ENCODE data around the gene ZNF672.
A peak's percentile ranks its signal among the peaks of the same experiment; 100 is the strongest.
"Not testable (repeated sequence)": the region's sequence is repeated elsewhere in the genome, so short reads cannot be mapped to it uniquely, and the experiment has no call there.

The ZNF672 gene

DNA sequence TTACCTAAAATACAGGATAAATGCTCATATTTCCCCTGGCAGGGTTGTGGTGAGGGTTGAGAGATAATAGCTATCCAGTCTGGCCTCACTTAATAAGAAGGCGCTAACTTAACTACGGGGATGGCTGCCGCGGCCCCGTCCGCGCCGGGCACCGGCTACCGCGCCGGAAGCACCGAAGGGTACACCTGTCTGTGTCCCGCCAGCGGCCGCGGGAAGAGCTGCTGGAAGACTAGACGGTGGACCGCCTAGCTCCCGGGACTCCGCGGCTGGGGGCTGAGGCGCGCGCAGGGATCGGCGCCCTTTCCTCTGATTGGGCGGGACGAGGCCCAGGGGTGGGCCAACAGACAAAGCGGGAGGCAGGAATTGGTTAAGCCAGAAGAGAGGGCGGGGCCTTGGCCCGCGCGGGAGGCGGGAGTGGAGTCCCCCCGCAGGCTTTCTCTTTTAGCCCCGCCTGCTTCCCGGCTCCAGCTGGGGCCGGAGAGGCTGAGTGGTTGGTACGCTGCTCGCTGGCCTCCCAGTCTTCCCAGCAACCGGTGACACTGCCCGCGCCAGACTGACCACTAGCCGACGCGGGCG is at the start of gene ZNF672:
Gene ZNF672, plus strand, starts transcription at position 444 of the 576 bp plus-strand sequence. CDS start 9,051 bp downstream, outside the sequence.
- TF ChIP-seq, protein P1, sequence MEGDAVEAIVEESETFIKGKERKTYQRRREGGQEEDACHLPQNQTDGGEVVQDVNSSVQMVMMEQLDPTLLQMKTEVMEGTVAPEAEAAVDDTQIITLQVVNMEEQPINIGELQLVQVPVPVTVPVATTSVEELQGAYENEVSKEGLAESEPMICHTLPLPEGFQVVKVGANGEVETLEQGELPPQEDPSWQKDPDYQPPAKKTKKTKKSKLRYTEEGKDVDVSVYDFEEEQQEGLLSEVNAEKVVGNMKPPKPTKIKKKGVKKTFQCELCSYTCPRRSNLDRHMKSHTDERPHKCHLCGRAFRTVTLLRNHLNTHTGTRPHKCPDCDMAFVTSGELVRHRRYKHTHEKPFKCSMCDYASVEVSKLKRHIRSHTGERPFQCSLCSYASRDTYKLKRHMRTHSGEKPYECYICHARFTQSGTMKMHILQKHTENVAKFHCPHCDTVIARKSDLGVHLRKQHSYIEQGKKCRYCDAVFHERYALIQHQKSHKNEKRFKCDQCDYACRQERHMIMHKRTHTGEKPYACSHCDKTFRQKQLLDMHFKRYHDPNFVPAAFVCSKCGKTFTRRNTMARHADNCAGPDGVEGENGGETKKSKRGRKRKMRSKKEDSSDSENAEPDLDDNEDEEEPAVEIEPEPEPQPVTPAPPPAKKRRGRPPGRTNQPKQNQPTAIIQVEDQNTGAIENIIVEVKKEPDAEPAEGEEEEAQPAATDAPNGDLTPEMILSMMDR (IDR thresholded peaks at IDR 0.05; ENCODE audit: low read depth, low read length, missing control alignments), result no peak
- peak within 1 kb of the TSS; percentile 77 for H3K4me3 ChIP-seq (ENCODE audit: low read depth, low read length)
- DNase-seq (ENCODE audit: low read depth), result peak; percentile 93
- in situ Hi-C loops (cut with HindIII; ENCODE audit: low sequenced_read_pairs), result no loop called here

DNA sequence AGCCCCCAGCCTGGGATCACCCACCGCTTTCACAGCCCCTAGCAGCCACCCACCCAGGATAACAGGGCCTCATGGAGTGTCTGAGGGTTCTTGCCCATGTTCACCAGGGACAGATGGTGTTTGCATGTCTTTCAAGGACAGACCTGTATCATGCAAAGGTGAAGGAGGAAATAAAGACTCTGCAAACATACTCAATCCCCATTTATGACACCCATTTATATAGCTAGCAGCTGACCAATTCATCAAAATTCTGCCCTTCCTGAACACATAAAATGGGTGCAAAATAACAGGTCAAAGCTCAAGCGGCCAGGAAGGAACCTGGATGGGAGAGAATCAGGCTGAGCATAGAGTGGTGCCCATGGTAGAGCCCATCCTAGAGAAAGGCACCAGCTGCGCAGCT is 49.7 kb upstream of the ZNF672 start:
- no peak for DNase-seq (ENCODE audit: low read depth)
- no peak overlapping the region for H3K4me3 ChIP-seq (ENCODE audit: low read depth, low read length)
- TF ChIP-seq, protein P1 (IDR thresholded peaks at IDR 0.05; ENCODE audit: low read depth, low read length, missing control alignments), result no peak
- in situ Hi-C loops (cut with HindIII; ENCODE audit: low sequenced_read_pairs), result no loop called here

DNA sequence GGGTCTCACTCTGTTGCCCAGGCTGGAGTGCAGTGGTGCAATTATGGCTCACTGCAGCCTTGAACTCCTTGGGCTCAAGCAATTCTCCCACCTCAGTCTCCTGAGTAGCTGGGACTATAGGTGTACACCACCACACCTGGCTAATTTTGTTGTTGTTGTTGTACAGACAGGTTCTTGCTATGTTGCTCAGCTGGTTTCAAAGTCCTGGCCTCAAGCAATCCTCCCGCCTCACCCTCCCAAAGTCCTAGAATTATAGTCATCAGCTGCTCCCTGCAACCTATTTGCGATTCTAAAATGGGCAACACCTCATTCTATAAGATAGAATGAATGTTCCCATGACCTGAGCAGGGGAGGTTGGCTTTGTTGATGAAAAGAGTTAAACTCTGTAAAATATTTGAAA is 48.7 kb upstream of the ZNF672 start:
- H3K4me3 ChIP-seq (ENCODE audit: low read depth, low read length); DNase-seq (ENCODE audit: low read depth); in situ Hi-C loops (cut with HindIII; ENCODE audit: low sequenced_read_pairs): not testable (repeated sequence)

DNA sequence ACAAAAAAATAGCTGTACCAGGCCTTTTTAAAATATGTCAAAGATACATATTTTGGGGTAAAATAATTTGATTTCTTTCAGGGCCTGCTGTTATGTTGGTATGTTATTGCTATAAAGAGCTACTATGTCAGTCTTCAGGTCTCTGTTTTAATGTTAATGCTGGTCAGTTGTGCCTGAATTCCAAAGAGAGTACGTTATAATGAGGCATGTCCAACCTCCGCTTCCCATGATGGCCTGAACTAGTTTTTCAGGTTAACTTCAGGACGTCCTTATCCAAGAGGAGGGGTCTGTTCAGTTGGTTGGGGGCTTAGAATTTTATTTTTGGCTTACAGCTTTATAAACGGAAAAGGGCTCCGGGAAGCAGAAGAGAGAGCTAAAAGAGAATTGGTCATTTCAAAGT is 47.6 kb upstream of the ZNF672 start:
- DNase-seq (ENCODE audit: low read depth), result no peak
- H3K4me3 ChIP-seq (ENCODE audit: low read depth, low read length), result no peak overlapping the region
- TF ChIP-seq, protein P1 (IDR thresholded peaks at IDR 0.05; ENCODE audit: low read depth, low read length, missing control alignments), result no peak
- in situ Hi-C loops (cut with HindIII; ENCODE audit: low sequenced_read_pairs), result no loop called here

DNA sequence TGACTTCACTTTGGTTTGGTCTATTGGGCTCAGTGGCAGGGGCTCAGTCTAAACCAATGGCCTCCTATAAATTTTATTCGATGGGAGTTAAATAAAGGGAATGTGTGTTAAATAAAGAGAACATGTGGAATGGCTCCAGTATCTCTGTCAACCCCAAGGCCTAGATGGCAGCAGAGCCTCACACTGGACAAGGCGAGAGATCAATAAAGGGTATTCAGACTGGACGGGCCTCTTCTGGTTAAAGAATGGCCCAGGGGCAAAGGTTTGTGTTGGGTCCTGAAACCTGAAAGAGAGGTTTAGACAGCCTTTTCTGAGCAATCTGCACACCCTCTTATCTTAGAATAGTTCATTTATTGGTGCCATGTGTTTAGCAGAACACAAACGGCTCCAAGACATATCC is 47.0 kb upstream of the ZNF672 start:
- DNase-seq (ENCODE audit: low read depth), result no peak
- in situ Hi-C loops (cut with HindIII; ENCODE audit: low sequenced_read_pairs), result no loop called here
- H3K4me3 ChIP-seq (ENCODE audit: low read depth, low read length), result no peak overlapping the region
- TF ChIP-seq, protein P1 (IDR thresholded peaks at IDR 0.05; ENCODE audit: low read depth, low read length, missing control alignments), result no peak

DNA sequence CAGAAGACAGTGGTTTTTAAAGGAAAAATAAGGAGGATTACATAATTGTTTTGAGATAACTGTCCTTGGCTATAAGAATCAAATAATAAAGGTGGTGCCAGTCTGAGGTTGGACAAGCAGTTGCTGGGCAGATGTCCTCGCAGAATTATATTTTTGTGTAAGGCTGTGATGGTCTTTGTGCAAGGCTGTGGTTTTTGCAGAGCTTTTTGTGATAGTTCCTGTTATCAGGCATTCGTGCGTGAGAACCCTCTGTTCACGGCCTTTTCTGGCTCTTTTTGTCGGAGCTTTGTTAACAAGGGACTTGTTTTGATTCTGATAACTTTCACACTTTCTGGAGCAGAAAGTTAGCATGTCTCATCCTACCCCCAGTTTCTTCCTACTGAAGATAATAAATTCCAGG is 45.7 kb upstream of the ZNF672 start:
- DNase-seq (ENCODE audit: low read depth), result no peak
- in situ Hi-C loops (cut with HindIII; ENCODE audit: low sequenced_read_pairs), result no loop called here
- TF ChIP-seq, protein P1 (IDR thresholded peaks at IDR 0.05; ENCODE audit: low read depth, low read length, missing control alignments), result no peak

DNA sequence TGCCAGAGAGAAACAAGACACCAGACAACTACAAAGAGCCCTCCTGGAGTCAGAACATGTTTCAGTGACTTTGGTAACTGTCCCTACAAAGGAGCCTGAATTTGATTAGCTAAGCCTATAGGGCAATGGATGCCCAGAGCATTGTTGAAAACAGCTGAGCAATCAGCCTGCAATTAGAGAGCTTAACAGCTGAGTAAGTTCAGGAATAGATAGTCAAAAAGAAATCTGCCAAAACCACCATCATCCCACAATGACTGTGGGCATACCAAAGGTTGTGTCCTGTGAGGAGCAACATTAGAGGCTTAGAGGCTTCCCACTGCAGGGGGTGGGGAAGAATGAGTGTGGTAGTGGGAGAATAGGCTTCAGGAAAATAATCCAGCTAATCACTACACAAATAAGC is 44.4 kb upstream of the ZNF672 start:
- no peak overlapping the region for H3K4me3 ChIP-seq (ENCODE audit: low read depth, low read length)
- in situ Hi-C loops (cut with HindIII; ENCODE audit: low sequenced_read_pairs), result no loop called here
- TF ChIP-seq, protein P1 (IDR thresholded peaks at IDR 0.05; ENCODE audit: low read depth, low read length, missing control alignments), result no peak
- DNase-seq (ENCODE audit: low read depth), result no peak

More for the DNA sequence above, 45.7 kb upstream of the ZNF672 start:
- H3K4me3 ChIP-seq (ENCODE audit: low read depth, low read length), result no peak overlapping the region

DNA sequence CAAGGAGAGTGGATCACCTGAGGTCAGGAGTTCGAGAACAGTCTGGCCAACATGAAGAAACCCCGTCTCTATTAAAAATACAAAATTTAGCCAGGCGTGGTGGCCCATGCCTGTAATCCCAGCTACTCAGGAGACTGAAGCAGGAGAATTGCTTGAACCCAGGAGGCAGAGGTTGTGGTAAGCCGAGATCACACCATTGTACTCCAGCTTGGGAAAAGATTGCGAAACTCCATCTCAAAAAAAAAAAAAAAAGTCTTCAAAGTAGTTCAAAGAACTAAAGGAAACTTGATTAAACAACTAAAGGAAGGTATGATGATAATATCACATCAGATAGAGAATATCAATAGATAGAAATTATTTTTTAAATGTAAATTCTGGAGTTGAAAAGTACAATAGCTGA is 43.4 kb upstream of the ZNF672 start:
- in situ Hi-C loops (cut with HindIII; ENCODE audit: low sequenced_read_pairs); H3K4me3 ChIP-seq (ENCODE audit: low read depth, low read length); DNase-seq (ENCODE audit: low read depth): not testable (repeated sequence)
